CD8-positive, alpha-beta memory T cell (primary cell): ENCODE data around the gene KLK1. TPM values are rescaled to one million over a fixed set of nuclear protein-coding genes. Genes with fewer than 3 reads are reported as not detected.

Source experiments
- CTCF ChIA-PET: fragments of 350-600 bp; sonication (Branson Sonifier 250); formaldehyde crosslinking; loops from one replicate; lab custom pipeline; 2021; ENCODE audit warnings: antibody characterized with exemption; lab: Charles Lee
- POLR2A ChIA-PET: fragments of 350-600 bp; sonication (Branson Sonifier 250); formaldehyde crosslinking; loops from one replicate; lab custom pipeline; 2021; ENCODE audit warnings: antibody characterized with exemption; lab: Charles Lee
- DNase-seq, 5 donors: peaks; one replicate each; pipeline versions ENCODE4 v3.0.0 to v3.0.0-alpha.2; 2020 to 2022; ENCODE audit warnings: mixed read lengths in 1 of 5
- H3K27ac ChIP-seq: one replicate; pipeline ENCODE4 v1.7.0; 2013; ENCODE audit warnings: low read depth, mild to moderate bottlenecking, low read length, moderate library complexity
- H3K27me3 ChIP-seq: 2 replicates; pipeline ENCODE4 v1.7.0; 2013; ENCODE audit warnings: low read length, mild to moderate bottlenecking; ENCODE audit not compliant: insufficient read depth, poor library complexity, severe bottlenecking
- H3K36me3 ChIP-seq: 2 replicates; pipeline ENCODE4 v1.7.0; 2013; ENCODE audit warnings: mild to moderate bottlenecking, low read length, moderate library complexity; ENCODE audit not compliant: insufficient read depth
- H3K4me1 ChIP-seq: 2 replicates; pipeline ENCODE4 v1.7.0; 2013; ENCODE audit warnings: mild to moderate bottlenecking, low read length, moderate library complexity; ENCODE audit not compliant: insufficient read depth
- H3K4me3 ChIP-seq: 2 replicates; pipeline ENCODE4 v1.7.0; 2013; ENCODE audit warnings: mild to moderate bottlenecking, low read length
- H3K9me3 ChIP-seq: 2 replicates; pipeline ENCODE4 v1.7.0; 2013; ENCODE audit warnings: mild to moderate bottlenecking, low read length
- H3K27ac Mint-ChIP-seq, 8 donors: one replicate each; pipeline ENCODE4 v1.8.0; 2020 to 2021; ENCODE audit warnings: mixed read lengths in 8 of 8, mild to moderate bottlenecking in 6 of 8, inconsistent platforms in 3 of 8, moderate library complexity in 3 of 8
- H3K27me3 Mint-ChIP-seq, 2 donors: one replicate each; pipeline ENCODE4 v1.8.0; 2020 to 2021; ENCODE audit warnings: mixed read lengths in 2 of 2, mild to moderate bottlenecking in 1 of 2, moderate library complexity in 1 of 2
- H3K36me3 Mint-ChIP-seq, 3 donors: one replicate each; pipeline ENCODE4 v1.8.0; 2020 to 2021; ENCODE audit warnings: mixed read lengths in 3 of 3, inconsistent platforms in 1 of 3, mild to moderate bottlenecking in 1 of 3
- H3K4me1 Mint-ChIP-seq, 3 donors: one replicate each; pipeline ENCODE4 v1.8.0; 2020 to 2021; ENCODE audit warnings: mixed read lengths in 3 of 3, inconsistent platforms in 1 of 3, mild to moderate bottlenecking in 1 of 3
- H3K4me3 Mint-ChIP-seq, 7 donors: one replicate each; pipeline ENCODE4 v1.8.0; 2020 to 2021; ENCODE audit warnings: mixed read lengths in 7 of 7, mild to moderate bottlenecking in 6 of 7, moderate library complexity in 4 of 7, inconsistent platforms in 2 of 7
- H3K9me3 Mint-ChIP-seq, 5 donors: one replicate each; pipeline ENCODE4 v1.8.0; 2020 to 2022; ENCODE audit warnings: mixed read lengths in 5 of 5, mild to moderate bottlenecking in 3 of 5, moderate library complexity in 2 of 5, inconsistent platforms in 1 of 5
- polyA plus RNA-seq: library from polyadenylated mRNA; unstranded; fragments of 300-500 nt; fragmentation: Illumina TruSeq; gene quantifications from one replicate; pipeline ENCODE4 v1.2.3, GENCODE V29; 2021
- total RNA-seq, 2 experiments: library from RNA; stranded (reverse); gene quantifications; one replicate each; pipeline ENCODE4 v1.2.3, GENCODE V29; 2021

The KLK1 gene
- total and polyA plus RNA-seq, 3 experiments from 2014 or later, result 0.27 to 0.39 TPM; not detected in 1

DNA sequence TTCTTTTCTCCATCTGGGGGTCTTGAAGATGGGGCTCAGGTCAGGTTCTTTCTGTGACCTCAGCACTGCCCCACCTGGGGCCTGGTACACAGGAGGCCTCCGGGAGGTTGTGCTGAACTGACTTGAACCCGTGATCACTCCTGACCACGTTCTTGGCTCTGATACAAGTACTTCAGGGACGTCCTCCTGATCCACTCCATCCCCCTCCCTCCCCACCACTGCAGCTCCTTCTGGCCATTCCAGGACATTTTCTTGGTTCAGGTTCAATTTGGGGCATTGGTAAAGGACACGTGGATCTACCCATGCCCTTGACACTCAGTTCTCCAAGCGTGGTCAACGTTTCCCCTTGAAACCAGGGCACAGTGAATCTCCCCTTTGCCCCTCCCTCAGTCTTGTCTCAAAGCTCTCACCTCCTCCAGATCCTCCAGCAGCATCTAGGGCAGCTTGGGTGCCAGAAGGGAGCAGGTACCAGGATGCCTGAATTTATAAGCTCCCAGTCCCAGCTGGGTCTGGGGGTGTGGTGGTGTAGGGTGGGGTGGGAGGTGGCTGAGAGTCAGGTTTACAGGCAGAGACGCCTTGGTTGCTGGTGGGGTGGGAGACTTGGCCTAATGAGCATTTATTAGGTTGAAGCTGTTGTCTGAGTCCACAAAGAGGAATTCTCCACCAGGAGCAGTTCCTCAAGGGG lies 9.7 kb upstream of the KLK1 start, which contains the start of gene KLK15:
Gene KLK15 (minus strand): TSS at position 458 of the 685 bp plus-strand sequence. CDS start 2,082 bp downstream, outside the sequence.
- H3K36me3 Mint-ChIP-seq, result no peaks in the 10 kb centered on the region
- peak within 1 kb of the TSS in 2 of 7 donors; percentile 42 to 74 for H3K4me3 Mint-ChIP-seq
- peaks cover 10% of the 10 kb centered on the region for H3K27me3 ChIP-seq

DNA sequence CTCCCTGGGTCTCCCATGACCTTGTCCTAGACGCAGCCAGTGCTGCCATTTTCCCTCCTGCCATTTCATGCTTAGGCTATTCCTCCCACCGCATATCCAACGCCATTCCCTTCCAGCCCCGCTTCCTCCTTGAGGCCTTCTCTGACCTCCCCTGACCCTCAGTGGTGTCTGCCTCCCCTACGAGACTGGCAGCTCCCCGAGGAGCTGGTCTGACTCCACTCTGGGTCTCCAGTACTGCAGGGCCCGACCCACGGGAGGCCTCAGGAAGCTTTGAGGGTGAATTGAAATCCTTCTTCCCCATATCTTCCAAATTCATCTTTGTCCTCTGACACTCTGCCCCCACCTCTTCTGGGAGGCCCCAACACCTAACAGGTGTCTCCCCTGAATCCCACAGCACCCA lies 9.1 kb upstream of the KLK1 start:
- H3K9me3 ChIP-seq, result no peaks in the 10 kb centered on the region
- DNase-seq, result no peak
- Mint-ChIP-seq H3K27me3 (peaks cover 29 to 63% of the 10 kb centered on the region in 2 donors), H3K27ac (peak overlapping the region in 1 of 8 donors; percentile 14), H3K4me3 (no peak overlapping the region), H3K36me3 (no peaks in the 10 kb centered on the region), H3K4me1 (peaks cover 11 to 15% (median 13%) of the 10 kb centered on the region in 3 donors), H3K9me3 (peaks cover 0 to 2% (median 0%) of the 10 kb centered on the region in 5 donors)
- no peak overlapping the region for H3K27ac ChIP-seq
- peaks cover 13% of the 10 kb centered on the region for H3K4me1 ChIP-seq
- H3K36me3 ChIP-seq, result no peaks in the 10 kb centered on the region
- H3K4me3 ChIP-seq, result no peak overlapping the region
- peaks cover 10% of the 10 kb centered on the region for H3K27me3 ChIP-seq
- POLR2A ChIA-PET, result no interaction called here
- CTCF ChIA-PET, result no interaction called here

More for the DNA sequence above, 9.7 kb upstream of the KLK1 start, which contains the start of gene KLK15:
- Mint-ChIP-seq H3K27me3 (peaks cover 29 to 60% of the 10 kb centered on the region in 2 donors), H3K4me1 (peaks cover 11 to 15% (median 13%) of the 10 kb centered on the region in 3 donors), H3K27ac (peak within 1 kb of the TSS in 2 of 8 donors; percentile 14 to 54), H3K9me3 (peaks cover 0 to 2% (median 0%) of the 10 kb centered on the region in 5 donors)
- ChIA-PET CTCF (no interaction called here), POLR2A (no interaction called here)
- no peak within 1 kb of the TSS for H3K27ac ChIP-seq
- H3K4me1 ChIP-seq, result peaks cover 13% of the 10 kb centered on the region
- DNase-seq, result no peak
- H3K4me3 ChIP-seq, result no peak within 1 kb of the TSS
- no peaks in the 10 kb centered on the region for H3K36me3 ChIP-seq
- H3K9me3 ChIP-seq, result no peaks in the 10 kb centered on the region

DNA sequence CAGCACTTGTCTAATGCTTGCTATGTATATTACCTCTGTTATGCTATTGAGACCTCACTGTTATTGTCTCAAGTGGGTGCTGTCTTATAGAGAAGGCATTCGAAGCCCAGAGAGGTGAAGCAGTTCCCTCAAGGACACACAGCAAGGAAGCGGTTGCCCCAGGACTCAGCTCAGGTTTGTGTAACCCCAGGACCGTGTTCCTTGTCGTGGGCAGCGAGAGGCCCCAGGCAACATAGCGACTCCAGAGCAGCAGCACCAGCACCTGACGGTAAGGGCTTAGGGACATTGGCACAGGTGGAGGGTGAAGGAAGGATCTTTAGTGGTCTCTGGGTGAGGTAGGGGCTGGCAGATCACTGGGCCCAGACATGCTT lies 7.4 kb upstream of the KLK1 start:
- ChIA-PET POLR2A (no interaction called here), CTCF (no interaction called here)
- peaks cover 8% of the 10 kb centered on the region for H3K4me1 ChIP-seq
- H3K4me3 ChIP-seq, result no peak overlapping the region
- no peaks in the 10 kb centered on the region for H3K36me3 ChIP-seq
- Mint-ChIP-seq H3K36me3 (no peaks in the 10 kb centered on the region), H3K9me3 (no peaks in the 10 kb centered on the region), H3K27ac (no peak overlapping the region), H3K27me3 (peaks cover 21 to 59% of the 10 kb centered on the region in 2 donors), H3K4me1 (peaks cover 4 to 8% (median 6%) of the 10 kb centered on the region in 3 donors), H3K4me3 (no peak overlapping the region)
- H3K27ac ChIP-seq, result no peak overlapping the region
- H3K9me3 ChIP-seq, result no peaks in the 10 kb centered on the region
- no peak for DNase-seq
- peaks cover 4% of the 10 kb centered on the region for H3K27me3 ChIP-seq

DNA sequence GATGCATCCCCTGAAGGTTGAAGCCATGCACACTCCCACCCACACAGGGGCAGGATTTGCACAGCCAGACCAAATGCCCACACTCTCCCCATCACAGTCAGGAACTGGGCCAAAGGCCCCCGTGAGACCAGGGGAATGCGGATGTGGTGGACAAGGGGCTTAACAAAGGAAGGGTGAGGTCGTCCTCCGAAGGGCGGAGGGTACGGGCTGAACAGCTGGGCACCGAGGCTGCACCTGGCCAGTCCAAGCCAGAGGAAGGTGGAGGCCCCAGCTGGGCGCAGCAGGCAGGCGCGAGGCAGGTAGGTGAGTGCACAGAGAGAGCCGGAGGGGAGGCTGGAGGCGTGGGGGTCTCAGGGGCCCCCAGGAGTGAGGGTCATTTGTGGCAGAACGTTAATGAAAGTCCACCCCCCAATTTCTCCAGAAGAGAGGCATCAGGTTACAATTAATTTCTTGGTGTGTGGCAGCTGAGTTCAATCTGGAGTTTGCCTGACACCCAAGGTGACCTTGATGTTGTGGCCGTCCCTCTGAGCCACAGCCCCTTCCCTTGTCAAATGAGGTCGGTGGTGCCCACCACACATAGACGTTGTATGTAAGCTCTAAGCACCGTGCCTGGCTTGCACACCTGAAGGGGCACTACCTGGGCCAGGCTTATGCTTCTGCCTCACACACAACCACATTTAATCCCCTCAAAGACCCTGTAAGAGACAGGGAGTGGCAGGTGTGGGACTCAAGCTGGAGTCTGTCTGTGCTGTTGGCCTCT lies 6.9 kb upstream of the KLK1 start:
- Mint-ChIP-seq H3K4me1 (peaks cover 3 to 7% (median 5%) of the 10 kb centered on the region in 3 donors), H3K27ac (no peak overlapping the region), H3K36me3 (no peaks in the 10 kb centered on the region), H3K4me3 (no peak overlapping the region), H3K27me3 (peaks cover 21 to 59% of the 10 kb centered on the region in 2 donors), H3K9me3 (no peaks in the 10 kb centered on the region)
- no peak for DNase-seq
- no peak overlapping the region for H3K4me3 ChIP-seq
- no peak overlapping the region for H3K27ac ChIP-seq
- ChIA-PET CTCF (no interaction called here), POLR2A (no interaction called here)
- no peaks in the 10 kb centered on the region for H3K36me3 ChIP-seq
- H3K4me1 ChIP-seq, result peaks cover 6% of the 10 kb centered on the region
- peaks cover 4% of the 10 kb centered on the region for H3K27me3 ChIP-seq
- H3K9me3 ChIP-seq, result no peaks in the 10 kb centered on the region

DNA sequence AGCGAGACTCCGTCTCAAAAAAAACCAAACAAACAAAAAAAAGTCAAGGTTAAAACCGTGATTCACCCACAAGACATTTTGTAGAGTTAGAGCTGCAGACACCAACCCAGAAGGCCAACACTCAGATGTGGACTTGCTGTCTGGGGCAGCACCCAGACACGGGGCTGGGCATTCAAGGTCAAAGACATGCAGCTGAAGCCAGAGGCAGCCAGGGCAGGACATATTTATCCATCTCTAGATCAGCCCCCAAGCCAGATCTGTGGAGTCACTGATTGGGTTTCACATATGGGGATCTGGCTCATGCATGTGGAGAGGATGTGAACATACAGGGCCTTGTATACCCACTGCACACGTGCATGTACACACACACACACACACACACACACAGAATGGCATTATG lies 6.2 kb upstream of the KLK1 start:
- Mint-ChIP-seq H3K27me3 (peaks cover 17 to 53% of the 10 kb centered on the region in 2 donors), H3K36me3 (no peaks in the 10 kb centered on the region), H3K9me3 (no peaks in the 10 kb centered on the region), H3K4me3 (no peak overlapping the region), H3K4me1 (peaks cover 0 to under 1% (median 0%) of the 10 kb centered on the region in 3 donors), H3K27ac (no peak overlapping the region)
- POLR2A ChIA-PET, result no interaction called here
- no peaks in the 10 kb centered on the region for H3K36me3 ChIP-seq
- no peaks in the 10 kb centered on the region for H3K9me3 ChIP-seq
- H3K4me3 ChIP-seq, result no peak overlapping the region
- no peak for DNase-seq
- CTCF ChIA-PET, result no interaction called here
- no peaks in the 10 kb centered on the region for H3K4me1 ChIP-seq
- H3K27ac ChIP-seq, result no peak overlapping the region
- no peaks in the 10 kb centered on the region for H3K27me3 ChIP-seq

DNA sequence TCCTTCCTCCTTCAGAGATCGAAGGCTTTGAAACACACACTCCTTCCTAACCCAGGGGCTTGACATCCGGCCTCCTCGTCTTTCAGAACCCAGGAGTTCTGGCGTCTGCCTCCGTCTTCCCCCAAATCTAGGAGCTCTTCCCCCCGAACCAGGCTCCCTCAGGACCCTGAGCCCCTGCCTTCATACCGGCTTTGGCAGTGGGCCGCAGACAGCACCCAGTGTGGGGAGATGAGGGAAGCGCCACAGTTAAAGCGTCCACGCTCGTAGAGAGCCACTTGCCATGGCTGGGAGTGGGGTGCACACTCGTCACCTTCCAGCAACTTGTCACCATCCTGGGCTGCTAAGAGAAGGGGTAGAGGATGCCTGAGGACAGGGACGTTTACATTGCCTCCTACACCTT lies 3.9 kb upstream of the KLK1 start:
- no peaks in the 10 kb centered on the region for H3K4me1 Mint-ChIP-seq
- peaks cover 0 to 2% (median 0%) of the 10 kb centered on the region in 3 donors for H3K36me3 Mint-ChIP-seq
- Histone ChIP-seq H3K9me3 (no peaks in the 10 kb centered on the region), H3K27ac (no peak overlapping the region), H3K36me3 (no peaks in the 10 kb centered on the region), H3K27me3 (no peaks in the 10 kb centered on the region), H3K4me3 (no peak overlapping the region), H3K4me1 (no peaks in the 10 kb centered on the region)
- ChIA-PET POLR2A (no interaction called here), CTCF (no interaction called here)
- no peaks in the 10 kb centered on the region for H3K9me3 Mint-ChIP-seq
- H3K27me3 Mint-ChIP-seq, result peaks cover 14 to 53% of the 10 kb centered on the region in 2 donors
- no peak overlapping the region for H3K4me3 Mint-ChIP-seq
- no peak for DNase-seq
- H3K27ac Mint-ChIP-seq, result peak overlapping the region in 1 of 8 donors; percentile 32

DNA sequence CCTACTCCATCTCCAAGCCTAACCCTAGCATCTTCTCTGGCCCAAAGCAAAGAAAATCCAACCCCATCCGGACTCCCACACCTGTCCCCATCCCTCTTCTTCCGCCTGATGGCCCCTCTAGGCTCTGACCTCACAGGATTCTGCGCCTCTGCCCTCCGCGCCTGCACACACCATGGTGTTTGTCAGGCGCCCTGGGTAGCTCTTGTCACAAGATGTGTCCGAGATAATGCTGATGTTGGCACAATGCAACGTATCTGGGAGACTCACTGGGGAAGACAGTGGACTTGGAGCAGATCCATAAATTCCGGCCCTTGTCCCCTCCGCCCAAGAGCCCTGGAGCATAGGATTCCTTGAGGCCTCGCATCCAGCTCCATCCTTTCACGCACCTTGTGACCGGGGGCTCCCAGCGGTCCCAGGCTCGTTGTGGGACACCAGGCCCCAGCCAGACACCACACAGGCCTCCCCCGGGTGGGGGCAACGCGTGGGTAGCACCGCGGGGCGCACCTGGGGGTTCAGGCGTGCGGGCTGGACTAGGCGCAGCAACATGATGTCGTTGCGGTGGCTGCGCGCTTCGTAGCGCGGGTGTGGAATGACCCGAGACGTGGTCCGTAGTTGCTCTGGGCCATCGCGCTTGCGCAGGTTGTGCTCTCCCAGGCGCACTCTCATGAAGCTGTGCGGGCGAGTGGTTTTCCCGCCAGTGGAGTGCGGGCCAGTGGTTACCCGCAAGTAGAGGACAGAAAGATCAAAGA lies 3.1 kb upstream of the KLK1 start:
- ChIA-PET CTCF (no interaction called here), POLR2A (no interaction called here)
- H3K27me3 Mint-ChIP-seq, result peaks cover 12 to 57% of the 10 kb centered on the region in 2 donors
- no peak overlapping the region for H3K27ac Mint-ChIP-seq
- no peaks in the 10 kb centered on the region for H3K9me3 ChIP-seq
- no peak overlapping the region for H3K27ac ChIP-seq
- H3K9me3 Mint-ChIP-seq, result no peaks in the 10 kb centered on the region
- H3K36me3 Mint-ChIP-seq, result peaks cover 0 to 5% (median 0%) of the 10 kb centered on the region in 3 donors
- no peak overlapping the region for H3K4me3 ChIP-seq
- H3K4me1 Mint-ChIP-seq, result no peaks in the 10 kb centered on the region
- no peak for DNase-seq
- no peaks in the 10 kb centered on the region for H3K4me1 ChIP-seq
- no peaks in the 10 kb centered on the region for H3K36me3 ChIP-seq
- no peak overlapping the region for H3K4me3 Mint-ChIP-seq
- H3K27me3 ChIP-seq, result peaks cover 4% of the 10 kb centered on the region
